WTC11 (cell line): Measurements from ENCODE around the gene KLHL26. TPM values are rescaled to one million over a fixed set of nuclear protein-coding genes. Genes with fewer than 3 reads are reported as not detected.
A peak's percentile ranks its signal among the peaks of the same experiment; 100 is the strongest.

Experiments
- ATAC-seq: fragments of 200-7000 bp; cut with Tn5 transposase; 2 replicates; pipeline ENCODE4 v1.10.0; 2021; ENCODE audit warnings: mild to moderate bottlenecking, moderate library complexity
- CTCF ChIA-PET: fragments of 300-600 bp; sonication (Branson Sonifier 250); formaldehyde crosslinking; loops from one replicate; lab custom pipeline; 2021; ENCODE audit warnings: antibody characterized with exemption; lab: Charles Lee
- POLR2A ChIA-PET: fragments of 350-600 bp; sonication (Branson Sonifier 250); formaldehyde crosslinking; loops from one replicate; lab custom pipeline; 2021; ENCODE audit warnings: antibody characterized with exemption; lab: Charles Lee
- DNase-seq: peaks from one replicate; pipeline ENCODE4 v3.0.0; 2021; ENCODE audit warnings: low spot score
- H3K27ac Mint-ChIP-seq: 2 replicates; pipeline ENCODE4 v1.8.0; 2021; ENCODE audit warnings: mixed read lengths
- H3K27me3 Mint-ChIP-seq: 2 replicates; pipeline ENCODE4 v1.8.0; 2021; ENCODE audit warnings: low read depth, mild to moderate bottlenecking, moderate library complexity, mixed read lengths
- H3K36me3 Mint-ChIP-seq: 2 replicates; pipeline ENCODE4 v1.8.0; 2021; ENCODE audit warnings: mixed read lengths
- H3K4me1 Mint-ChIP-seq: 2 replicates; pipeline ENCODE4 v1.8.0; 2022; ENCODE audit warnings: mixed read lengths
- H3K4me3 Mint-ChIP-seq: 2 replicates; pipeline ENCODE4 v1.8.0; 2021; ENCODE audit warnings: mild to moderate bottlenecking, moderate library complexity, mixed read lengths
- H3K9me3 Mint-ChIP-seq: 2 replicates; pipeline ENCODE4 v1.8.0; 2021; ENCODE audit warnings: mixed read lengths
- ARID4B ChIP-seq: sonication (generic); formaldehyde crosslinking; IDR thresholded peaks from 2 replicates; pipeline ENCODE4 v1.8.0; 2023; ENCODE audit warnings: missing genetic modification reagents, mild to moderate bottlenecking, borderline replicate concordance
- ATF2 ChIP-seq: sonication (generic); formaldehyde crosslinking; IDR thresholded peaks from 2 replicates; pipeline ENCODE4 v1.8.1; 2022; ENCODE audit warnings: low read depth, missing genetic modification reagents, borderline replicate concordance
- ATF3 ChIP-seq: sonication (generic); formaldehyde crosslinking; conservative IDR thresholded peaks from 2 replicates; pipeline ENCODE4 v1.8.1; 2022; ENCODE audit warnings: mild to moderate bottlenecking, missing genetic modification reagents
- CREB1 ChIP-seq: sonication (generic); formaldehyde crosslinking; IDR thresholded peaks from 2 replicates; pipeline ENCODE4 v1.8.0; 2023; ENCODE audit warnings: mild to moderate bottlenecking, missing genetic modification reagents
- E2F1 ChIP-seq: sonication (generic); formaldehyde crosslinking; IDR thresholded peaks from 2 replicates; pipeline ENCODE4 v1.8.0; 2022; ENCODE audit warnings: mild to moderate bottlenecking, missing genetic modification reagents
- E2F4 ChIP-seq: sonication (generic); formaldehyde crosslinking; IDR thresholded peaks from 2 replicates; pipeline ENCODE4 v1.8.1; 2022; ENCODE audit warnings: low read depth, mild to moderate bottlenecking, moderate library complexity, missing genetic modification reagents, borderline replicate concordance
- ESRRA ChIP-seq: sonication (generic); formaldehyde crosslinking; IDR thresholded peaks from 2 replicates; pipeline ENCODE4 v1.8.1; 2022; ENCODE audit warnings: mild to moderate bottlenecking, missing genetic modification reagents, borderline replicate concordance
- FOXJ3 ChIP-seq: sonication (generic); formaldehyde crosslinking; IDR thresholded peaks from 2 replicates; pipeline ENCODE4 v1.9.0; 2021; ENCODE audit warnings: missing genetic modification reagents, mild to moderate bottlenecking, borderline replicate concordance
- FOXP1 ChIP-seq: sonication (generic); formaldehyde crosslinking; IDR thresholded peaks from 2 replicates; pipeline ENCODE4 v1.8.0; 2022; ENCODE audit warnings: missing genetic modification reagents, mild to moderate bottlenecking, moderate library complexity, borderline replicate concordance
- FOXP4 ChIP-seq: sonication (generic); formaldehyde crosslinking; IDR thresholded peaks from 2 replicates; pipeline ENCODE4 v1.8.0; 2022; ENCODE audit warnings: mild to moderate bottlenecking, missing genetic modification reagents
- GRHL2 ChIP-seq: fragments of 250-450 bp; sonication (Bioruptor Pico); IDR thresholded peaks from 2 replicates; pipeline ENCODE4 v1.8.0; 2022; ENCODE audit warnings: mild to moderate bottlenecking, moderate library complexity; ENCODE audit not compliant: insufficient replicate concordance, severe bottlenecking
- HMGA2 ChIP-seq: fragments of 250-450 bp; sonication (Bioruptor Pico); IDR thresholded peaks from 2 replicates; pipeline ENCODE4 v1.4.0; 2021; ENCODE audit warnings: mild to moderate bottlenecking, moderate library complexity
- JUN ChIP-seq: sonication (generic); formaldehyde crosslinking; IDR thresholded peaks from 2 replicates; pipeline ENCODE4 v1.8.0; 2023; ENCODE audit warnings: mild to moderate bottlenecking, missing genetic modification reagents
- KAT7 ChIP-seq: sonication (generic); formaldehyde crosslinking; IDR thresholded peaks from 2 replicates; pipeline ENCODE4 v1.8.1; 2023; ENCODE audit warnings: missing genetic modification reagents, mild to moderate bottlenecking, borderline replicate concordance
- NFE2L1 ChIP-seq: sonication (generic); formaldehyde crosslinking; IDR thresholded peaks from 2 replicates; pipeline ENCODE4 v1.8.1; 2023; ENCODE audit warnings: missing genetic modification reagents
- NR2C2 ChIP-seq: sonication (generic); formaldehyde crosslinking; IDR thresholded peaks from 2 replicates; pipeline ENCODE4 v1.8.0; 2022; ENCODE audit warnings: mild to moderate bottlenecking, missing genetic modification reagents
- PRRX2 ChIP-seq: fragments of 250-450 bp; sonication (Bioruptor Pico); IDR thresholded peaks from 2 replicates; pipeline ENCODE4 v1.8.0; 2021; ENCODE audit warnings: mild to moderate bottlenecking
- SMAD3 ChIP-seq: sonication (generic); formaldehyde crosslinking; IDR thresholded peaks from 2 replicates; pipeline ENCODE4 v1.8.0; 2022; ENCODE audit warnings: missing genetic modification reagents, mild to moderate bottlenecking, borderline replicate concordance
- SP1 ChIP-seq: sonication (generic); formaldehyde crosslinking; conservative IDR thresholded peaks from 2 replicates; pipeline ENCODE4 v1.8.1; 2022; ENCODE audit warnings: missing genetic modification reagents
- USF2 ChIP-seq: sonication (generic); formaldehyde crosslinking; IDR thresholded peaks from 2 replicates; pipeline ENCODE4 v1.8.1; 2023; ENCODE audit warnings: mild to moderate bottlenecking, missing genetic modification reagents, moderate library complexity
- ZMAT4 ChIP-seq: fragments of 250-450 bp; sonication (Bioruptor Pico); IDR thresholded peaks from 2 replicates; pipeline ENCODE4 v1.9.0; 2021; ENCODE audit warnings: mild to moderate bottlenecking
- ZNF263 ChIP-seq: sonication (generic); formaldehyde crosslinking; IDR thresholded peaks from 2 replicates; pipeline ENCODE4 v1.8.1; 2022; ENCODE audit warnings: low read depth, mild to moderate bottlenecking, moderate library complexity, missing genetic modification reagents
- ZNF416 ChIP-seq: fragments of 250-450 bp; sonication (Bioruptor Pico); IDR thresholded peaks from 2 replicates; pipeline ENCODE4 v1.9.0; 2021; ENCODE audit warnings: mild to moderate bottlenecking, inconsistent platforms
- total RNA-seq: library from RNA; stranded (reverse); gene quantifications from 3 replicates; pipeline ENCODE4 v1.2.3, GENCODE V29; 2021

The KLHL26 gene
- total RNA-seq, 1 experiment from 2014 or later, result 13.1 TPM

GRCh38 chr19:18589380-18590272 is 47.2 kb upstream of the KLHL26 start:
- Mint-ChIP-seq H3K36me3 (0 out of 2 replicates have a peak, but pooled peaks cover 3% of the 10 kb centered on the region), H3K4me3 (peak overlapping the region; percentile 86), H3K4me1 (peaks cover 33% of the 10 kb centered on the region), H3K27me3 (peaks cover 5% of the 10 kb centered on the region), H3K27ac (peak overlapping the region; percentile 98), H3K9me3 (0 out of 2 replicates have a peak, but pooled peaks cover 3% of the 10 kb centered on the region)
- ATAC-seq (peak; percentile 20), DNase-seq (peak; percentile 82)
- ChIA-PET CTCF (interaction anchor here (0.7 to 4.5 kb wide), 54 partner anchors 9 to 397 kb away, joined by 3 to 39 read pairs (median 4); partner anchors contain the start of genes COPE, CRLF1, DDX49 and ELL), POLR2A (interaction anchor here (0.6 to 2.5 kb wide), 16 partner anchors 8 to 350 kb away, joined by 3 to 18 read pairs (median 3); partner anchors contain the start of genes KXD1 and UBA52)
- peak; percentile 59 for TF ChIP-seq E2F4
- TF ChIP-seq CREB1 (CRISPR knock-in tag), result peak; percentile 77; the same call in 1 of the 2 replicates
- no peak for TF ChIP-seq FOXJ3 (CRISPR knock-in tag)
- TF ChIP-seq ATF3, result peak; percentile 13; the same call in 1 of the 2 replicates
- TF ChIP-seq GRHL2 (CRISPR knock-in tag), result no peak
- peak; percentile 14; the same call in 1 of the 2 replicates for TF ChIP-seq PRRX2
- peak; percentile 61; the same call in 1 of the 2 replicates for TF ChIP-seq SP1
- TF ChIP-seq ZNF416 (CRISPR knock-in tag), result peak; percentile 37; the same call in 1 of the 2 replicates
- TF ChIP-seq FOXP4 (CRISPR knock-in tag), result peak; percentile 83; the same call in 1 of the 2 replicates
- no peak for TF ChIP-seq HMGA2
- 0 out of 2 replicates have a peak, but pooled peaks have one; percentile 73 for TF ChIP-seq NFE2L1 (CRISPR knock-in tag)
- no peak for TF ChIP-seq SMAD3 (CRISPR knock-in tag)
- TF ChIP-seq ESRRA (CRISPR knock-in tag), result peak; percentile 69; the same call in 1 of the 2 replicates
- peak; percentile 58; the same call in 1 of the 2 replicates for TF ChIP-seq NR2C2 (CRISPR knock-in tag)
- peak; percentile 90 for TF ChIP-seq FOXP1 (CRISPR knock-in tag)
- peak; percentile 51 for TF ChIP-seq USF2 (CRISPR knock-in tag)
- TF ChIP-seq ARID4B, result peak; percentile 83
- 0 out of 2 replicates have a peak, but pooled peaks have one; percentile 68 for TF ChIP-seq KAT7
- TF ChIP-seq ZMAT4 (CRISPR knock-in tag), result peak; percentile 10; the same call in 1 of the 2 replicates
- TF ChIP-seq ATF2, result 0 out of 2 replicates have a peak, but pooled peaks have one; percentile 74
- TF ChIP-seq JUN, result peak; percentile 84; the same call in 1 of the 2 replicates
- TF ChIP-seq E2F1, result peak; percentile 56; the same call in 1 of the 2 replicates
- TF ChIP-seq ZNF263 (CRISPR knock-in tag), result no peak
